ENCODE results near the gene VEGFC.

VEGFC gene

DNA sequence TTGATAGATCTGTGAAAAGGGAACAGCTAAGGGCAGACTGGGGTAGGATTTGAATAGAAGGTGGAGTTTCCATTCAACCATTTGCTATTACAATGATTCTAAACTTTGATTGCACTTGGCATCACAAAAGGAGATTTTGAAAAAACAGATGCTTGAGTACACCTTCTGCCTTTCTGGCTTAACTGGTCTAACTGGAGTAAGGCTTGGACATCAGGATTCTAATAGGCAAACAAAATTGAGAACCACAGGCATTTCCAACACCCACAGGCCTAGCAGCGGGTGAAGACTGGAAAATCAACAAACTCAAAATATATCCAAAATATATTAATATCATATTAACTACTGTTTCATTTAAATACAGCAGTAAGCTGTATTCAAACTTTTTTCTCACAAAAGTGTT lies 1.9 kb upstream of the VEGFC start:
- DNase-seq: no peak

DNA sequence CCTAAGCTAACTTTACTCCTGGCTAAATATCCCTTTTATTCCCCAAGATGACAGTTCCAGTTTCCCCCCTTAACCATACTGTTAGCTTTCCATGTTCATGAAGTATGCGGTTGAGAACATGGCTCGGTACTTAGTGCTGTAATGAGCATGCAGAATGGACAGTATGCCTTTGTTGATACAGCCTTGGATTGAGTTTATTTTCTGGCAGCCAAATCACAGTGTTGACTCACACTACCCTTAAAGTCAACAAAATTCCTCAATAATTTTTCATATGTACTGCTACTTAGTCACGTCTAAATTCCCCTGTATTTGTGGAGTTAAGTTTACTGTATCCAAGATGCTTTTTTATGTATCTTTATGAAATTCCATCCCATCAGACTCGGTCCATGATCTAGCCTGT lies 1.4 kb upstream of the VEGFC start:
- no peak for DNase-seq

DNA sequence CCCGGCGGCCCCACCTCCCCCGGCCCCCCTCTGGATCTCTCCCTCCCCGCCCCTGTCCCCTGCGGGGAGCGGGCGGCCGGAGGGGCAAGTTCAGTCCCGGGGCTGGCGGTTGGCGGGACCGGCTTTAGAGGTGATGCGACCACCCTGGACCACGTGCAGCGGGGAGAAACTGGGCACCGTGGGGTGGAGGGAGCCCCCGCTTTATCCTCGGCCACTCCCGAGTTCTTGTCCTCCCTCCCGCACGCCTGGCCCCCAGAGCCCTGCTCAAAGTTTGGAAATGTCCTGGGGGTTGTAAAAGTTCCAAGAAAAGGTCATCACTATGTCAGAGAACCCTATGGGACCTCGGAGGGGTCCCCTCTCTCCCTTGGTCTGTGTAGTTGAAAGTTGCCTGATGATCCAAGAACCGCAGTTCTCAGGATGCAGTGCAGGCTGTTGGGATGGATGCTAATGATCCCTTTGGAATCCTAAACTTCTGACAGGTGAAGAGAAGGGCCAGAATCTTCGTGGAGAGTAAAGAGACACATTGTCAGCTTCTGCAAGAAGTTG lies 411 bp upstream of the VEGFC start:
- DNase-seq: no peak

DNA sequence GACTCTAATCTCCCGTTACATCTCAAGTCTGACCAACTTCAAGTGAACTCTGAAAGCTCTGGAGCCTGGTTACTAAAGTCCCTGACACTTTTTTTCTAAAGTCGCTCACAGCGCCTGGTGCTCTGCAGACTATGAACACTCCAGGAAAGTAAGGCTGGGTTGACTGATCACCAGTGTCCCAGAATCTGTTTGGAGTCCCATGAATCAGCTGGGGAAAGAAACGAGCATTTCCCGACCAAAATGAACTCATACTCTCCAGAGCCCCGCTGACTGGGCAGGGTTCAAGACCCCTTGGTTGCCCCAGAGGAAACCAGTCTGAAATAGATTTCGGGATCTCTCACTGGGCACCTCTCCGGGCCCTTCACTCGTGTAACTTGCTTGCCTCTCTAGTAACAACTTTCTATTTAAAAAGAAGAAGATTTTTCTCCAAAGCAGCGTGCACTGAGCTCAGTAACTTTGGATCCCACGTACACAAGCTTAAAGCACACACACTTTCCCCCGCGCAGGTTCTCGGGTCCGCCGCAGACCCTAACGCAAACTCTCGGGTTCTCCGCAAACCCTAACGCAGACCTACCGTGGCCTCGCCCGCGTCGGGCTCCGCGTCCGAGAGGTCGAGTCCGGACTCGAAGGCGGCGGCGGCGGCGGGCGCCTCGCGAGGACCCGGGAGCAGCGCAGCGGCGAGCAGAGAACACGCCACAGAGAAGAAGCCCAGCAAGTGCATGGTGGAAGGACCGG lies 964 bp downstream of the VEGFC start:
- no peak for DNase-seq

DNA sequence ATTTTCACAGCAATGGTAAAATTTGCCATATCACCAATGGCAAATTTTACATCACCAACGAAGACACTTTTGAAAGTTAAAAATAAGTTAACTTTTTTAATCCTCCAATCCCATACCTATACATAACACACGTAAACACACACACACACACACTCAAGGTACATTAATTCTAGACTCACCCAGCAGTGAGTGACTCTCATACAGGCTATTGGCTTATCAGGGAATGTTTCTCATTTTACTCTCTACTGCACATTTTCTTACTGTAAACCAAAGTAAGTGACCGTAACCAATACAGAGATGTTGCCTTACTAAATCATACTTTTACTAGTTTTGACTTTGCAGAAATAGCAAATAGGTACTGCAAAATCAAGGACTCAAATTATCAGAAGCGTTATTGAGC lies 2.3 kb downstream of the VEGFC start:
- no peak for DNase-seq

DNA sequence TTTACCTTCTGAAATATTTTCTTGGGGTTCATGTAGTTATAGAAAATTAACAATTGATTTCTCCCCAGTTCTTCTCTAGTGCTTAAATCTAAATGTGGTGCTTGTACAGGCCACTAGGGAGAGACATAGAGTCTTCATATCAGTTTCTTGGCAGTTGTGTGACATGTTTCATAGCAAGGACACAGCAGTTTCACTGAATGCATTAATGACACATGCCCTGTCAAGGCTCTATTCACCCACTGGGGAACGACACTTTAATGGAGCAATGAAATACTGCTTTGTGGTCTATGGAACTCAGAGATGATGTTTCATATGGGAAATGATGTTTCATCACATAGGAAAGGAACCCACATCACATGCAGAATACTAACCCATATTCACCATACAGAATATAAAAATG lies 2.8 kb downstream of the VEGFC start:
- no peak for DNase-seq

DNA sequence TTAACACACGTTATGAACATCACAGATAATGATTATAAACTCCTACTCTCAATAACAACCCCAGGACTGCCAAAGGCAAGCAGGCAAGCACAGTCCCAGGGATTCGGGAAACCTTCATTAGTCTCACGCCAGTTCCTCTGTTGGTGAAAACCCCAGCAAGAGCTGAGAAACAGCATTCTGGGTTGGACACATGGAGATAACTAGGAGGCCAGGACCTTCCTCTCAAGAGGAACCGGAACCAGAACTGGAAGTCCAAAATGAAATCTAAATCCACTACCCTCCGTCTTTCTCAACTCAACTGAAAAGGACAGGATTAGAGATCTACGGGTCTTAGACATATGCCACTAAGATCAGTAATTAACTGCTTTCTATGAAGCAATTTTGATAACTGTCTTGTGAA lies 3.8 kb downstream of the VEGFC start:
- no peak for DNase-seq

DNA sequence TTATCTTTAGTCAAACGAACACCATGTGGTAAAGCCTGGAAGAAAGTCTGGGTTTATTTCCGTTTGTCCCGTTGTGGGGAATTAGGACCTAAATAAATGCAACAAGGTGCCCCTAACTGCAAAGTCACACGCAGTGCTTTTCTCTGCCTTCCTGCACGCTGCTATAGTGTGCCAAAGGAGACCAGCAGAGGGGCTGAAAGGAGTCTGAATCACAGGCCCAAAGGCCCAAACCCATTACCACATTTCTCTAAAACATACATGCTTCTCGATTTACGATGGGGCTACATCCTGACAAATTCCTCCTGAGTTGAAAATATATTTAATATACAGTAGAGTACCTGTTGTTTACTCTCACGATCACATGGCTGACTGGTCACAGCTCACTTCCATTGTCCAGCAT lies 4.5 kb downstream of the VEGFC start:
- DNase-seq: no peak

DNA sequence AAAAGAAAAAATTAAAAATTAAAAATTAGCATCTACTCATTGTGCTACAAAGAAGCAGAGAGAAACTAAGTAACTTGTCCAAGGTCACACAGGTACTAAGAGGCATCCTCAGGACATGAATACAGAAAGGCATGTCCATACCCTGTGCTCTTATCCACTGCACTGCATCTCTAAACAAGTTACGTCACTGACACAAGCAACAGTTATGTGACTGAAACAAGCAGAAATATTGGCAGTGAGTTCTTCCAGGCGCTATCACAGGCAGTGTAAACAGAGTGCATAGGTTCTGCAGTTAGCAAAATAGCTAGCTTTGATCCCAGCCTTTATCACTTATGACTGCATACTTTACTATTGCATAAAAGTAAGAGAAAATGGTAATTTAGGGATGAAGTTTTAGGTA lies 7.9 kb downstream of the VEGFC start:
- no peak for DNase-seq

DNA sequence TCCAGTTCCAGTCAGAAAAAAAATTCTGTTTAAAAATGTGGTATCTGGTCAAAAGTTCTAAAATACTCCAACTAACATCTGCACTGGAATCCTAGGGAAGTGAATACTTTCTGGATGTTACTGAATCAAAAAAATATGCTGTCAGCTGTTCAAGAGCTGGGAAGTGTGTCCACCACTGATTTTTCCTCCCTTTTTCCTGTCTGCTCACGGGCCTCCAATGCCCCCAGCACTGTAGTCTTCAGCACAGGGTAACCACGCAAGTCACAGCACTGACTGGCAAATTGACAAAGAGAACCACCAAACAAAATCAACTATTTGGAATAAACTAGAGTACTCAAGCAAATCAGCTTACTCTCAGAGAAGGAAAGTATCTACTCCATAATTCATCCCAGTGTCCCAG lies 9.9 kb downstream of the VEGFC start:
- no peak for DNase-seq

DNA sequence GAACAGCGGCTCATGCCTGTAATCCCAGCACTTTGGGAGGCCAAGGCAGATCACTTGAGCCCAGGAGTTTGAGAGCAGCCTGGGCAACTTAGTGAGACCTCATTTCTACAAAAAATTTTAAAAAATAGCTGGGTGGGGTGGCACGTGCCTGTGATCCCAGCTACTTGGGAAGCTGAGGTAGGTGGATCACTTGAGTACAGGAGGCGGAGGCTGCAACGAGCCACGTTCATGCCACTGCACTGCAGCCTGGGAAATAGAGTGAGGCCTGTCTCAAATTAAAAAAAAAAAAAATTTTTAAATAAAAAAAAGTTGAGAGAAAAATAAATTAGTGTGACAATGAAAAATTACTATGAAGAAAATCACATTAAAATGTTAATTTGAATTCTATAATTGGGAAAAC lies 10.5 kb downstream of the VEGFC start:
- no peak for DNase-seq

DNA sequence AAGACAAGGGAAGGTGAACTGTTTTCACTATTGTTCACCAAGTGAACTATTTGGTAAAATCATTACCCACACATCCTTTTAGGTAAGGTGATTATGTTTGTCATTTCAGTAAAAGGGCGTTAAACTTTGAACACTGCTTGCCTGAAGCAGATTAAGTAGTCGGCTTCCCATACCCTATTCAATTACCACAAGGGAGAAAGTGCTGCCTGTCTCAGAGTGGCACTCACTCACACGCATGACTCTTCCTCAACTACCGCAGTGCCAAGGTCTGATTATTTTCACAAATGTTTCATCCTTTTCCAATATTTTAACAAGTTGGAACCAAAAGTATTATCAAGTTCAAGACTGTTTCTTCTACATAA lies 11.0 kb downstream of the VEGFC start:
- DNase-seq: no peak

DNA sequence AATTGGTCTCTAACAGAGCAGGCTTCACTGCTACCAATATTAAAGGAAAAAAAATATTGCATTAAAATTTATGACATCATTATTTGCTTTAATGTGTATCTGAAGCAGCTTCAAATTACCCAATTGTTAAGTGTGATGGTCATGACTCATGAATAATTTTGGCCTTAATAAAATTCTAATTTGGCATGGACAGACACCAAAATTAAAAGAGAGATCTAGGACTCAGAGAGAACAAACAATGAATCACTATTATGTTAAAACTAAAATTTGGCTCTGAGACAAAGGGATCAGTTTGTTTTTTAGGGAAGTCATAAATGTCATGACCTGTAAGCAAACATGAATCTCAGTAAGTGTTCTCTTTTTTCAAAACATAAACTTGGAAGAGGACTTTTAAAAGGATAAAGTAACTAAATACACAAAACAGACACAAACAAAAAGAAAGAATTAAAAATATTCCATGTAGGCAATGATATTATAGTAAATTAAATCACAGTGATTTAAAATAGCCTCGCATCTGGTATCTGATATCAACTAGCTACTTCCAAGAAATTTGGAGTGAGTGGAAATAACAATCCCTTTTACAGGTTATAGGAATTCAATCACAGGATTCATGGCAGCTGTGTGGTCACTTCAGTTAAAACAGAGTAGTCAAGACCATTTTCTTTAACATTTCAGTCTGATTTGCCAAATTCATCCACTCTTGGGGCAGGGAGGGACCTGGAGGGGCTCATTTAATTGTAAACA lies 11.6 kb downstream of the VEGFC start:
- DNase-seq: no peak

DNA sequence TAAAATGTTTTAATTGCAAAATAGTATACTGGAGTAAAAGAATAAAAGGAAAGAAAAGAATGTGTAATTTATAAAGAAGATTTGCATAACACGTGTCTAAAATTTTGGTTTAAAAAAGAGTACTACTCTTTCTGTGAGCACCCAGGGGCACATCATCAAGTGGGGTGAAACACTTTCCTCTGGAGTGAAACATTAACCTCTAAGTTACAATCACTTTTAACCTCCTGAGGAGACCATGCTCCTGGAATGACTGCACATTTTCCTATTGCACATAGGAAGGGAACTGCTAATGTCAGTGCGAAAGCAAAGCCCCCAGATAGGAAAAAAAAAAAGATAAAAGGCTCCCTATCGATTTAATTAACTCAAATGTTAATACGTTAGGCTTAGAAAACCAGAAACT lies 13.3 kb downstream of the VEGFC start:
- no peak for DNase-seq

DNA sequence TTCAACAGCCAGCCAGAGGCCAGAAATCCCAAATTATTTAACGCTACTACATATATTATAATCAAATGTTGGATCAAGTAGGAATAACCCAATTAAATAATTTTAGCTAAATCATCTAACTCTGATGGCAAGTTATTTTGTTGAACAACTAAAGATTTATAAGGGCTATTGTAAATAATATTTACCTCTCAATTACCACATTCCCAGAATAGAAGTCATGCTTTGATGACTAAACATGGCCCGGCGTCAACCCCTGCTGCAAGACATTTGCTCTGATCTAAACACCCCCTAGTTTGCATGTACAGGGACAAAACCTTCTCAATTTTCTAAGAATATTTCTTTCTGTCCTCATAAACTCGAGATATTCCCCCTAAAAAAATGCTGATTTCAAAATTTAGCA lies 14.2 kb downstream of the VEGFC start:
- no peak for DNase-seq

DNA sequence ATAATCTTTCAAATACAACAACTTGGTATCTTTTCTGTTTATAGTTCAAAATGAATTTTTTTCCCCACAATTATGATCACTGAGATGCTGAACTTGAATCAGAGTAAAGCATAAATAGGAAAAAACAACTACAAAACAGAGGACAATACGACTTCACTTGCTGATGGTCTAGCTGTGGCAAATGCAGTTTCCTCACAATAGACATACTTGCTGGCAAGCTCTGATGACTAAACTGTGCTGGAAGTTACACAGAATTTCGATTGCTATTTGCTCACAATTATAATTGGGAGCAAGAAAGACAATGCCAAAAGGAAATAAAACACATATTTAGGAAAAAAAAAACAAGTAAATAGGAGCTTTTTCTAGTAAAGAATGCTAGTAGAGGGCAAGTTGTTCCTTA lies 14.7 kb downstream of the VEGFC start:
- no peak for DNase-seq

DNA sequence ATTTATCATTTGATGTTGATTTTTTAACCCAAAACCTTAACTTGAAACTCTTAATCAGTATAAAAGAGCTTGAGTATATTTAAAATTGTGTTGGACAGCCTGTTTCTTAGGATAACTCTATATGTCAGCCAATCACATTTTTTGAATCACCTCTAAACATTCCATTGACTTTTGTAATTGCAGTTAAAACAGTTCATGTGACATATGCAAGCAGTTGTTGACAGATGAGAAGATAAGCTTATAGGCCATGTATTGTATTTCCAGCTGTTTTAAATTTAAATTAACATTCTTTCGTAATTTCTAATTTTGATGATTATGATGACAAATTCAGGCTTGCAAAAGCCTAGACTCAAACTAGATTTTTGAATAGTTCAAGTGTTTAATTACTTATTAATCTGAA lies 17.4 kb downstream of the VEGFC start:
- no peak for DNase-seq

DNA sequence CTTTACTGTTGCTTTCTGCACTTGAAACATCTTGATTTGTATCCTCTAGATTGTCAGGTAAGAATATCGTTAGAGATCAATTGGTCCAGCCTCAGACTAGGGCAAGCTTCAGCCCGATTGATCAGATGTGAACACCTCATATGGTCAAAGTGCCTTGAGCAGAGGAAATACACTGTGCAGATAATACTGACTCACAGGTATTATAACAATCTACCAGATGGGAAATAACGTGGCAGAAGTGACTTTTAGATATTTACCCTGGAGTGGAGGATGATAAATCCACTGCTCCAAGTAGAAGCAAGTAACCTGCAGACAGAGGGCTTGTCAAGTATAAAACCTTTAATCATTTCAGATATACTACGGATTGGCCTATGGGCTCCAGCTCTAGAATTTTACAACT lies 17.9 kb downstream of the VEGFC start:
- no peak for DNase-seq

DNA sequence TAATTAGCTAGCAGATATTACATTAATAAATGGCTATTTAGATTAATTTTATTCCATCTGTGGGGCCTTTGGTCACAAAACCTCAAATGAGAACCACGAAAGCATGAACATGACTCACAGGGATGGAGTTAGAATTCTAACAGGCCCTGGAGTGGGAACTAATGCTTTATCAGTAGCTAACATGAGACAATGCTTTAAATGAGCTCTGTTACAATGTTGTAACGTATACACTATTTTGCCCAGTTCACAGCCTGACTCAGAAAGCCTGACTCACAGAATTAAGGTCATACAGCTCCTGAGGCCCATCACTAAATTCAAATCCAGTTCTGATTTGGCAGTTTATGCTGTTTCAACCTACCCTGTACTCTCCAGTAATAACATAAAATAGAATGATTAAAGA lies 23.2 kb downstream of the VEGFC start:
- DNase-seq: no peak

DNA sequence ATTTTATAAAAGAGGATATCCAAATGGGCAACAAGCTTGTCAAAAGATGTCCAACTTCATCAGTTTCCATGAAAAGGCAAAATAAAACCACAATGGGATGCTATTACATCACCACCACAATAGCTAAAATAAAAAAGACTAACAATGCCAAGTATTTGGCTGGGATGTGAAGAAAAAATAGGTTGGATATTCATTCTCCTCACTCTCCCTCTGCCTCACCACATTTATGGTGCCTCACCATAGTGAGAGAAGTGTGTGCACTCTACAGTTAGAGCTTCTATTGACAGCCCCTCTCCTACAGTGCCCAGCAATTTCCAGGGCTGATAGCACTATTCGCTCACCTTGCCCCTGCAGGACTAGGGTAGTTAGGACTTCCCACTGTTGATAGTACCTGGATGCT lies 25.5 kb downstream of the VEGFC start:
- DNase-seq: no peak

DNA sequence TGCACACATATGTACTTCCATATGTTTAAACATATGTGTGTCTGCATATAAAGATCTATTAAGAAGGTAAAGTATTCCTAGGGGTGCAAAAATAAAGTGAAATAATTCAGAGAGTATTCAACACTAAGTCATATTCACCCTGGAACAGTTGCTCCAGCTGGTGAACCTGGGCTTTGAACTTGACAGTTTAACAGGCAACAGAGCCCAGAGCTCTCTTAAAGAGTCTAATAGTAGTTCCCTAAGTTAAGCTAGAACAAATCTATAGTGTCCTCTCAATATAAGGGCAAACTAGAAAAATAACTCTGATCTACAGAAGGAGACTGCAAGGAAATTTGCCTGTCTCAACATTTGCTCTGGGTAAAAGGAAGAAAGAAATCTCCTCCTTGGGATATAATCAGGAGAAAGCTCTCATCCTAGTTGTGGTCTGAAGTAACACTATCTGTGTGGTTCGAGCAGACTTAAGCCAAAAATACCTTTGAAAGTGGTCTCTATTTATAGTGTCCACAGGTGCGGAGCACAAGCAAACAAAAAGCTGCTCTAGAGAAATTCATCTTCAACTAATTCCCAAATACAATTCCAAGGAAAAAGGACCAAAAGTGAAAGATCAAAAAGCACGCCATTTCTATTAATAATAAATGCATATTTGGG lies 29.9 kb downstream of the VEGFC start:
- DNase-seq: no peak

DNA sequence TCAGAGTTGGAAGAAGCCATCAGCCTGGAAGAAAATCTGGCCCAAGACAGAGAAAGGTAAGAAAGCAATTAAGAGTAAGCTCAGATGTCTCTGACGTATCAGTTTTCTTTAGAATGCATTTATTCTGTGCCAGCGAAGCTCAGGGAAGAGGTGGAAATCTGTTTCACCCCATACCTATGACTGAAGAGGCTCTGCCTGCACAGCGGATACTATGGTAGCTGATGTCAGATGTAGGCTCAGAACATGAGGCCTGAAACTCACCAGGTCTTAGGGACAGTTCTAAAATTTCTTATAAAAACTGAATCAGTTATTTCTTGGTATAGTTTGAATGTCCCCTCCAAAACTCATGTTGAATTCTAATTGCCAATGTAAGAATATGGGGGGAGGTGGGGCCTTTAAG lies 30.9 kb downstream of the VEGFC start:
- DNase-seq: no peak

DNA sequence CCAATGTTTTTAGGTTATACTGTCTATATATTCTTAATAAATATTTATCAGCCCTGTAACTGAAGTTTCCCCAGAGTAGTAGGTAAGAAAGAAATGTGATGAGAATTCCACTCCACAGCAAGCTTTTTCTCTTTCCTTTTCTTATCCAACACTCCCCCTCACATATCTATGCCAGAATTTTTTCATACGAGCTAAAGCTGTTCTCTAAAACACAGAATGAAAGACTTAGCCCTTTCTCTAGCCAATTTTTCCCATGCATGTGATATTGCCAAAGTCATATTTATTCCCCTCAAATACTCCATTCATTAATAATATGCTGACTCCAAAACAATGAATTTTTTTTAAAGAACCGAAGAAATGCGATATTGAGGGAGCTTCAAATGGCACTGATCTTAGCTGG lies 32.3 kb downstream of the VEGFC start:
- DNase-seq: no peak

DNA sequence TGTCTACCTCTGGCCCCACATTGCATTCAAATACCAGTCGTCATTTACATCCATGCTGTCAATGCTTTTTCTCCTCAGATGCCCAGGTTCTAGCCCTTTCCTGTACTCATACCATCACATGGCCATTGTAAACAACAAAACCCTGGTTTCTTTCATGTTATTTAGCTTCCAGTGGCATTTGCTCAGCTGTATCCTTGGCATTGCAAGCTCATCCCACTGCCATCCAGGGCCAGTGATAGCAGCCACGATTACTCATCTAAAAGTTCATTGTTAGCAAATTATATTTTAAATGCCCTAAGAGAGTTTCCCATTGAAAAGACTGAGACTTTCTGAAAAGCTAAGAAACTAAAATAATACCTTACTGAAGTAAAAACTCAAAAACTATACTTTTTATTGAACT lies 34.0 kb downstream of the VEGFC start:
- no peak for DNase-seq

Data from CD4-positive, alpha-beta T cell treated with Interleukin-10 for 1 hour (primary cell).